Activated CD8-positive, alpha-beta memory T cell treated with anti-CD3 and anti-CD28 coated beads for 36 hours (primary cell): ENCODE data around the gene SDK1. TPM values are rescaled to one million over a fixed set of nuclear protein-coding genes. Genes with fewer than 3 reads are reported as not detected.

Experiments
- CTCF ChIA-PET: fragments of 350-600 bp; sonication (Branson Sonifier 250); formaldehyde crosslinking; loops from one replicate; lab custom pipeline; 2021; ENCODE audit warnings: antibody characterized with exemption; lab: Charles Lee
- POLR2A ChIA-PET: fragments of 350-600 bp; sonication (Branson Sonifier 250); formaldehyde crosslinking; loops from one replicate; lab custom pipeline; 2021; ENCODE audit warnings: antibody characterized with exemption; lab: Charles Lee
- total RNA-seq, 2 experiments: library from RNA; stranded (reverse); gene quantifications; one replicate each; pipeline ENCODE4 v1.2.3, GENCODE V29; 2021

Gene SDK1
- total RNA-seq, 2 experiments from 2014 or later = 0.15 to 0.50 TPM

DNA sequence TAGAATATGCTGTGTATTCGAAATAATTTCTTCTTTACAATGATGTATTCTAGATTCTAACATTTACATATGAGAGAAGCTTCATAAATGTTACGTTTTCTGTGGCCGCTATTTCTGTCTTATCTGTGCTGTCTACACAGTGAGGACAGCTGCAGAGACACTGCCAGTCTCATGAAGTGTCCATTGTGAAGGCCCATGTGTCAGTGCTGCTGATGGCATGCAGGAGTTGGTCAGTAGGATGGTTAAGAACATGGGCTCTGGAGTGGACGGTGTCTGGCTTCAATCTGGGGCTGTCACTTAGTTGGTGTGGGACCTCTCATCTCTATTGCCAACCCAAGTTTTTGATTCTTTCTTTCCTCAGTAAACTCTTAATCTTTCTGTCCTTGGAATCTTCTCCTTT is 137.3 kb downstream of the SDK1 start:
- CTCF ChIA-PET = no interaction called here
- POLR2A ChIA-PET = no interaction called here

DNA sequence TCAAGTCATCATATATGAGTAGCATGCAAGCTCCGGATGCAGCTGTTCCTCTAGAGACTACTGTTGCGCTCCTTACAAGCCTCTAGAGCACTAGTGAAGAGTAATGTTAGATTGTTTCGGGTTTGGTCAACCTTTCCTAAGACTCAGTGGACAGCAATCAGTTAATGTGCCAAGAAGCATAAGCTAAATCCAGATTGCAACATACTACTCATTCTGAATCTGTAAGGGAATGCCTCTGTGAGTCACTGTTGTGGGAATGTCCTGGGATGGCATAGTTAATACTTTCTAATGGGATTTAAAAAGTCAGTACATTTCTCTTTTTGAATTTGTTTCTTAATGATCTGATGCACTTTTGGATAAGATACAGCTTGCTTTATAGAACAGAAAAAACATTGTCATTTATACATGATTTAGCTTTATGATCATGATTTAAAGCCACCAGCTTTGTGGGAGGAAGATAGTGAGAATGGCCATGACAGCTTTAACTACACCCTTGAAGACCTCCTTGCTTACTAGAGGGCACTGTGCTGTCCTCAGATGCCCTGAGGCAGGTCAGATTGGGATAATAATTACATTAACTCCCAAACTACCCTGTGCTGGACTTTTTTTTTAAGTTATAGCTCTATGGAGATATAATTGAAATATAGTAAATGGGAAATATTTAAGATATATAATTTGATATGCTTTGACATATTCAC is 138.4 kb downstream of the SDK1 start:
- POLR2A ChIA-PET = no interaction called here
- CTCF ChIA-PET = no interaction called here

DNA sequence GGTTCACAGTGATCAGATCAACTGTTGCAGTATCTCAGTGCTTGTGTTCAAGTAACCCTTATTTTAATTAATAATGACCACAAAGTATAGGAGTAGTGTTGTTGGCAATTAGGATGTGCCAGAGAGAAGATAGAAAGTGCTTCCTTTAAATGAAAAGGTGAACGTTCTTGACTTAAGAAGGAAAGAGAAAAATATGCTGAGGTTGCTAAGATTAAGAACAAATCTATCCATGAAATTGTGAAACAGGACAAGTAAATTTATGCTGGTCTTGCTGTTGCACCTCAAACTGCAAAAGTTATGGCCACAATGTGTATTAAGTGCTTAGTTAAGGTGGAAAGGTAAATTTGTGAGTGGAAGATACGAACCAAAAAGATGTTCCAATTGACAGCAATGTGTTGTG is 139.5 kb downstream of the SDK1 start:
- ChIA-PET CTCF (no interaction called here), POLR2A (no interaction called here)

DNA sequence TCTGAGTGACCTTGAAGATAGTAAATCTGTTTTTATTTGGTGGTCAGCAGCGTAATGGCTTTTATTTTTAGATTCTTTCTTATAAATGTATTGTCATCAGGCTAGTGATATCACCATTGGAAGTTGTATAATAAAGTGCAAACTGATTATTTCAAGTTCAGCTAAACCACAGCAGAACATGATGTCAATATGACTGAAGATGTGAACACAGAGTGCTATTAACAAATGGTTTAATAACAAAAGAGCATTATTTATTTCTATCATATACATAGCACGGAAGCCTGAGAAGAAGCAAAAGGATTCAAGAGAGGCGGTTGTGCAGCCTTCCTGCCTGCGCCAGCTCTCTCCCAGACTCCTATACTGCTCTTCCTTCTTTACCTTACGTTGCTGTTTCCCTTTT is 142.7 kb downstream of the SDK1 start:
- ChIA-PET POLR2A (no interaction called here), CTCF (no interaction called here)

DNA sequence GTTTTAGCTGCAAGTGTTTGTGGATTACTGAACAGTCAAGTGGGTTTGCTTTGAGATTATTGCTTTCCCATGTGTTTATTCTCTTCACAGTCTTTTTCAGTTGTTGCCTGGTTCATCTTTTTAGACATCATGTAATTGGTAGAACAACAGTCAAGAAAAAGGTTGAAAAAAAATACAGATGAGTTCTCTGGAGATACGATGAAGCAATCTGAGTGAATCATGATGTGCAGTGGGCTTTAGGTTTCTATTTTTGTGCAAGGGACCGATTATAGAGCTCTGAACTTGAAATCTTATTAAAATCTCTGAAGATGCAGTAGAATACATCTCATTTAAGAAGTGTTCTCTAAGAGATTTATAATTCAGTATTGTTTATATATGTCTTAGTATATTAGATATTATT is 145.7 kb downstream of the SDK1 start:
- POLR2A ChIA-PET = no interaction called here
- CTCF ChIA-PET = no interaction called here

DNA sequence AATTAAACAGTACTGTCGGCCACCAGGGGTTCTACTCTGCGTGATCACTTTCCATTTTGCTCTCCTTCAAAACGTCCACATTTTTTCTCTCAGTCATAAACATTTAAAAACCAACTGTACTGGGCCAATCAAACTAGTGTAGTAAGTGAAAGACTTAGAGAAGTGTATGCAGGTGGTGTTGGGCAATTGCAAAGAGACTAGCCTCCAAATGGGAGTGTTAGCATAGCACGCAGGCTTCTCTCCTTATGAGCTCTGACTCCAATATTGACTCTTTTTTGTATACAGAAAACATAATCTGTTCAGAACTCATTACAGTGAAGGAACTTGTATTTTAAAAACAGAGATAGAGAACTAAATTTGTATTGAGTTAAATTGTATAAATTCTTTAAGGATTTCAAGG is 150.6 kb downstream of the SDK1 start:
- POLR2A ChIA-PET = no interaction called here
- CTCF ChIA-PET = no interaction called here

DNA sequence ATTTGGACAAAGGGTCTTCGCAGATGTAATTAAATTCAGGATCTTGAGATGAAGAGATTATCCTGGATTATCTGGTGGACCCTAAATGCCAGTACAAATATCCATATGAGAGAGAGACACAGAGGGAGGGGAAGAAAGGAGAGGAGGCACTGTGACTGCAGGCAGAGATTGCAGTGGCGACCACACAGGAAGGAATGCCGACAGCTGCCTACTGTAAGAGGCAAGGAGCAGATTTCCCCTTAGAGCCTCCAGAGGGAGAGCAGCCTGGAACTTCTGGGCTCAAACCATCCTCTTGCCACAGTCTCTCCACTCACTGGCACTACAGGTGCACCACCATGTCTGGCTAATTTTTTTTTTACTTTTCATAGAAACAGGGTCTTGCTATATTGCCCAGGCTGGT is 152.3 kb downstream of the SDK1 start:
- ChIA-PET CTCF (no interaction called here), POLR2A (no interaction called here)

DNA sequence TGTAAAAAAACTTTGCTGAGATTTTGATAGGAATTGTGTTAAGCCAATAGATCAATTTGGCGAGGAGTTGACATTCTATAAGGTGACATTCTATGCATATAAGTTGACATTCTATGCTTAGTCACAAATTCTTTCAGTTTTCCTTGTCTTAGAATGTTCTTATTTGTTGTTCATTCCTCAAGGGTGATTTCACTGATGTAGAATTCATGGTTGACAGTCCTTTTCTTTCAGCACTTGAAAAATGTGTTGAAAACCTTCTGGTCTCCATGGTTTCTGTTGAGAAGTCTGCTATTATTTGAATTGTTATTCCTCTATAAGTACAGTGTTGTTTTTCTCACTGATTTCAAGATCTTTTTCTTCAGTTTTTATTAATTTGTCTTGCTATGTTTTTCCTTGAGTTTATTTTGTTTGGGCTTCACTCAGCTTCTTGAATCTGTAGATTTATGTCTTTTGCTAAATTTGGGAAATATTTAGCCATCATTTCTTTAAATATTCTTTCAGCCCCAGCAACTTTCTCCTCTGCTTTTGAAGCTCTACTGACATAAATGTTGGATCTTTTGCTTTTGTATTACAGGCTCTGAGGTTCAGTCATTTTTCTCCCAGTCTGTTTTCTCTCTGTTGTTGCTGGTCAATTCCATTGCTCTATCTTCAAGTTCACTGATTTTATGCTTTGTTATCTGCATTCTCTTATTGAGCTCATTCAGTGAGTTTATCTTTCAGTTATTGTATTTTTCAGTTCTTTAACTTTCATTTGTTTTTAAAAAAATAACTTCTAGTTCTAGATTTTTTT is 154.9 kb downstream of the SDK1 start:
- CTCF ChIA-PET = no interaction called here
- POLR2A ChIA-PET = no interaction called here

DNA sequence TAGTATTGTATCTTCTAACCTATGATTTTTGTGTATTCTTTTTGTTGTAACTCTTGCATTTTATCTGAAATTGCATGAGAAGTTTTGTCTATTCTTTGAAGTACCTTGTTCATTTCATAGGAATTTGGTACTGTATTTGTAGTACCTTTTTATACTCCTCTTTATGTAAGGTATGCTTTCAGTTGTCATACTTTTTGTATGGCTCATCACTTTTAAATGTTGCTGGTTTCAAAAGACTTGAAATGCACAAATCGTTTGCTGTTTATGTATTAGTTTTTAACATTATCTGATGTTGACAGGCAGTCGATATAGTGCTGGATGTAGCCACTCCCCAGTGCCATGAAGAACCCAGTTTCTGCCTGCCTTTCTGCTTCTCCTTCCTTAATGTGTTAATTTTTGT is 158.1 kb downstream of the SDK1 start:
- ChIA-PET POLR2A (no interaction called here), CTCF (no interaction called here)

DNA sequence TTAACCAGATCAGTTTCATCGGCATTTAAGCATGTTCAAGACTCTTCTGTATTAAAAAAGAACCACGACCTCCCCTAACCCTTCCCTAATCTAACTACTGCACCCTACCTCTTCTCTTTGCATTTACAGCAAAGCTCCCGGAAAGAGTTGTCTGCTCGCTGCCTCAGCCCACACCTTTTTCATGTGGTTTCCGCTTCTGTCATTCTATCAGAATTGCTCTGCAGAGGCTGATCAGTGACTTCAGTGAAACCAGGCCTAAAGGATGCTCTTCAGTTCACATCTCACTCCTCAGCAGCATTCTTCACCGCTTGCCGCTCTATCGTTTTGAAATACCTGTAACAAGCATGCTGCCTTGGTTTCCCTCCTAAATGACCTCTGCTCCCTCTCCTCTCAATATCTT is 160.9 kb downstream of the SDK1 start:
- CTCF ChIA-PET = no interaction called here
- POLR2A ChIA-PET = interaction anchor here (0.6 kb wide), 1 partner anchor 349 kb away, joined by 4 read pairs; no protein-coding TSS in a partner anchor

DNA sequence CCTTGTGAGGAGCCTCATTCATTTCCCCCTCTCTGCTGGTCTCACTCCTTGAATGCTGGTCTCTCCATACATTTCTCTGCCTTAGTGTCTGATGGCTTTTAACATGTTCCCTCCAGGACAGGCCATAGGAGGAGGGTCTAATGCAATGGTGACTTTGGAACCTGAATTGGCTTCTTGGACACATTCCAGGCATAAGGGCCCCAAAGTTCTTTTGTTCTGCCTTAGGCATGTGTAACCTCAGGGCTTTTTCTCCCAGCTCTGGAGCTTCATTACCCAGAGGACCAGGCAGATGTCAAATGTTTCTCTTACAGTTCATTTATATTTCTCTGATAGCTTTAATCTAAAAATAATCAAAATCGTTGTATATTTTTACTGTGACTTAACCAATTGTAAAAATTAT is 162.6 kb downstream of the SDK1 start:
- ChIA-PET POLR2A (no interaction called here), CTCF (no interaction called here)

DNA sequence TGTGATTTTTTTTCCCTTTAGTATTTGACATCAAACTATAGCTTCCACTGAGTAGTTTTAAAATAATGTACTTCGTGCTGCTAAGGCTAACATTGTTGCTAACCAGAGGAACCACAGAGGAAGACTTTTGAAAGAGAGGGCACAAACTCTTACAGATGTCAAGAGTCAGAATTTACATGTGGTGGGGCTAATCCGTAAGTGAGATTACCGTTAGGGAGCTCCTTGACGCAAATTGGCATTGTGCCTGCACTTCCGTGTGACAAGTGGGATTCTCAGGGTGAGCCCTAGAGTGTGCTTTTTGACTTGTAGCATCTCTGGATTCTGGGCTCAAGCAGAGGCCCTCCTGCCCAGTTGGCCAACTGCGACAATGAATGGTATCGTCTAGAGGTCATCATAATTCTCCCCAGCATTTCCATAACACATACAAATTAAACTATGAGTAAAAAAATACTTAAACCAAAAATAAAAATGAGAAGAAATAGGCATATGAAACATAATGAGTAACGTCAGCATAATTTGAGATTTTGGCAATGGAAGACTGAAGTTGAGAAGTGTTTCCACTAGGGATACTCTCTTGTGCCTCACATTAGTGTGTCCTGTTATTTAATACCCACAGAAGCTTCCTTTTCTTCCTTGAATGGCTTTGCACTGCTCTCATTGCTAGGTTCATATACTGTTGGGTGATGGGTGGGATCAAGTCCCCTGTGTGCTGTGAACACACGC is 164.0 kb downstream of the SDK1 start:
- POLR2A ChIA-PET = no interaction called here
- CTCF ChIA-PET = interaction anchor here (0.6 kb wide), 1 partner anchor 647 kb away, joined by 3 read pairs; no protein-coding TSS in a partner anchor

DNA sequence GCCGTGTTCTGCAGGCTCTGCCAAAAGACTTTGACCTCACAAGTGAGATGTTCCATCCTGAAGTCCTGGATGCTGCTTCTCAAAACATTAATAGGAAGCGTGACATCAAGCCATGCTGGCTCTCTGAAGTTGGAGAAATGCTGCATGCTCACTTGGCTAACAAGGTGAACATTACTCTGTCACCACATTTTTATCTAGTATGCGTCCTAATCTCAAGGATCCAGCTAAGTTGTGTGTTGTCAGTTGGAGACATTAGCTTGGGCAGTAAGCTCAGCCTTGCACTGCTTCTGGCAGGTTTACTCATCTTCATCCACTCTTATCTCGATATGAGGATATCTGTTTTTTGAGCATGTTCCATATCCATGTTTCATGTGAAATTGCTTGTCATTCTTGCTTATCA is 165.2 kb downstream of the SDK1 start:
- POLR2A ChIA-PET = no interaction called here
- CTCF ChIA-PET = no interaction called here

DNA sequence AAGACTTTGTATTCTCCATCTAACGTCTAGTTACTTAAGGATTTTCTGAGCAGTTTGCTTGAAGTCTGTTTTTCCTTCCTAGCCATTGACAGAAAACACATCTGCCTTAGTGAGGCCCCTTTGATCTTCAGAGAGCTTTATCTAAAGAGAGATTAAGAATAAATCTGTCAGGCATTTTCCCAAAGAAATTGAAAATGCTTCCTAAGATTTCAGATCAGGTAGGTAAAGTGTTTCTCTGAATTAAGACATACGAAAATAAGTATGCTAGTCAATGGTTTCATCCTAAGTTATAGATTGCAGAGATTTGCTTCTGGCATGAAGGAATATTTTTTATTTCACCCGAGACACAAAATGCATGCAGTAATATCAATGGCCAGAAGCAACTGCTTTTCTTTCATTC is 168.6 kb downstream of the SDK1 start:
- ChIA-PET POLR2A (no interaction called here), CTCF (no interaction called here)

DNA sequence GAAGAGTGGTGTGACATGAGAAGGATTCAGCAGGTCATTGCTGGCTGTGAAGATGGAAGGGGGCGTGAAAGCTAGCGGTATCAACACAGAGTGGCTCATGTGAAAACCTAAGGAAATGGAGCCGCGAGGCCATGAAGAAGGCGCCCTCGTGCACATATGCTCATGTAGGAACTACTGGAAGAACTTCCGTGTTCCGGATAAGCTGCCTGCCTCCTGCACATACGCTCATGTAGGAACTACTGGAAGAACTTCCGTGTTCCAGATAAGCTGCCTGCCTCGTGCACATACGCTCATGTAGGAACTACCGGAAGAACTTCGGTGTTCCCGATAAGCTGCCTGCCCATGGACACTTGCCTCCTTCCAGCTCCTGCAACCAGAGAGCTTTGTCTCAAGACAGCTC is 179.1 kb downstream of the SDK1 start:
- CTCF ChIA-PET = interaction anchor here (1.0 kb wide), 1 partner anchor 10 kb away, joined by 3 read pairs; no protein-coding TSS in a partner anchor
- POLR2A ChIA-PET = no interaction called here

DNA sequence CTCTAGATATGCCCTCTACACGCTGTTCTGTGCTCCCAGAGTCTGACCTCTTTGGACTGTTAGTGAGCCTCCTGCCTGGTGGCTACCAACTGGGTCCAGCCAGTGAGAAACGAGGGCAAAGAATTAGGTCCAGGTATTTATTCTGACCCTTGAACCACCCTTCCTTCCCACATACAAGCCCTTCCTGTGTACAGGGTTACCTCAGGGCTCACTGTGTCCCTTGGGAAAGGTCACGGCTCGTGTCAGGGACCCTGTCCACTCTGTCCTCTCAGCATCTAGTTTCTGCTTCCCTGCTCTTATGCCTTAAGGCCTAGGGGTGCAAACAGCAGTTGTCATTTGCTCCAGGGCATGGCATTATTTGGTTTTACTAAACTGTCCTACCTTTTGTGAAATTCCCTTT is 180.4 kb downstream of the SDK1 start:
- CTCF ChIA-PET = no interaction called here
- POLR2A ChIA-PET = no interaction called here

DNA sequence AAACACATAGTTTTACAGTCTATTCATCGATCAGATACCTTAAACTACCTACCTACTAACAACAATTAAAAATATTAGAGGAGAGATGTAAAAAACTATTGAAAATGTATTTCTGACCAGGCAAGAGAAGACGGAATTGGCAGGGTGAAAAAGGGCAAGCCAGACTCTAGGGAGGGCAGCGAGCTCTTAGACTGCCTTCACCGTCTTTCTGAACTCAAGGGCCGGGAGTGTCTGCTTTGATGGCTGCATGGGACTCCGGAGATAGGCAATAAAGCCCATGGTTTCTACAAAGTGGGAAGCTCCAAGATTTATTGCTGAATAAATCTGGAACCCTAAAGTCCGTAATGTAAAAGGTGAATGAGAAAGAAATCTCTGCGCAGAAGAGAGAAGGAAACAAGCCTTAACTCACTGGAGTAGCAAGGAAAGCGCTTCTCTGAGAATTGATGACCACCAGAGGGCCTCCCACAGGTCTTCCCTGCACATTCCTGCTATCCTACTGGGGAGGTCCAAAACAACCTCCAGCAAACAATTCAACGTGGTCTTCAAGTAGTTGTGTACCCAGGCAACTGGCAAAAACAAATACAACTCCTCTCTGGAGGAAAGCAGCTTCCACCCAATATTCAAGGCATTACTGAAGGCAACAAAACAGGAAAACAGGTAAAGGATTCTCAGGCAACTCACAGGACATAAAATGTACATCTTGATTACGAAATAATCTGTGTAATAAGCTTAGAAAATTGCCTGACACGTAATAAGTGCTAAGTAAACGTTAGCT is 181.3 kb downstream of the SDK1 start:
- ChIA-PET POLR2A (no interaction called here), CTCF (no interaction called here)

DNA sequence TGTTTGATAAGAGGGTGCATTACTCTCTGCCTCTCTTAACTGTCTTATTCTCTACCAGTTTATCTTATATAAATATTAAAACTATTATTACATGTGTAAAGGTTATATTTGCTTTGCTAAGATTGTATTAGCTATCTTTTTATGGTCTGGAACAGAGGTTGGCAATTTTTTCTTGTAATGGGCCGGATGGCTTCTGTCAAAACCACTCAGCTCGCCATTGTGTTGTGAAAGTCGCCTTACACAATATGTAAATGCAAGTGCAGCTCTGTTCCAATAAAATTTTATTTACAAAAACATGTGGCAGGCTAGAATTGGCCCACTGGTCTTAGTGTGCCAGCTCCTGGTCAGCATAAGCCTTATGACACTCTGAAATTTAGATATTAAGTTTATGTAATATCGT is 185.8 kb downstream of the SDK1 start:
- POLR2A ChIA-PET = no interaction called here
- CTCF ChIA-PET = no interaction called here

DNA sequence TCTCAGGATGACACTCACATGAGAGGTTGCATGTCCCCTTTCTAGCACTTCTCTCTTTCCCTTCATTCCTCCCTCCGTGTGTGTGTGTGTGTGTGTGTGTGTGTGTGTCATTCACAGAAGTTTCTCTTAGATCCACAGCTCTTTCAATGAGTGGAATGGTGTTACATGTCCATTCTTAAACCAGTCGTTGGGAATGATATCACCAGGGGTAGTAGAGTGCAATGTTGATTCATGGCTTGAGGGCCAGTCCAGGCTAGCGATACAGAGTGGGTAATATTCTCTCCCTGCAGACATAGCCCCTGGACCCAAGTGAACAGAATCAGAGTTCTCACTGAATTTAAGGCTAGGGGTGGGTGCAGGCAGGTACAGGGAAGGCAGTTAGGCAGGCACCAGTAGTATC is 187.8 kb downstream of the SDK1 start:
- ChIA-PET POLR2A (no interaction called here), CTCF (no interaction called here)

DNA sequence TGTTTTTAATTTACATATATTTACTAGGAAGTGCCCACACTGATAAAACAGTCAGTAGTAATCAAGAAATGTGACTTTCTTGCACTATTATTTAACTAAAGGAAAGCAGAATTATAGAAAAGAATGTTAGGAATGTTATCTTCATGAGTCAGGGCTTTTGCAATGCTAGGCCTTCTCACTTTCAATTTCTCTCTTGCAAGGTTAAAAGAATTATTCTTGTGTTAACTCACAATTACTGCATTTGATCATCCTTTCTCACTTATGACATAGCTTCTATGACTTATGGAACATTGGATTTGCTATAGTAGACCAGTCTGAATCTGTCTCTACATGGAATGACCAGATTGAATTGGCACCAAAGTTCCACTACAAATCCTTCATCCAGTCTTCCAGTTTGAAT is 192.4 kb downstream of the SDK1 start:
- ChIA-PET CTCF (no interaction called here), POLR2A (no interaction called here)
